GM12891 (cell line): ENCODE data around the gene IMPA2.

Experiments used
- POLR2A ChIP-seq: IDR thresholded peaks from 2 replicates; pipeline ENCODE4 v1.6.1; 2011; ENCODE audit warnings: low read depth, low read length, control low read depth
- POLR2AphosphoS5 ChIP-seq: IDR thresholded peaks from 2 replicates; pipeline ENCODE4 v1.6.1; 2011; ENCODE audit warnings: low read depth, low read length, control low read depth

DNA sequence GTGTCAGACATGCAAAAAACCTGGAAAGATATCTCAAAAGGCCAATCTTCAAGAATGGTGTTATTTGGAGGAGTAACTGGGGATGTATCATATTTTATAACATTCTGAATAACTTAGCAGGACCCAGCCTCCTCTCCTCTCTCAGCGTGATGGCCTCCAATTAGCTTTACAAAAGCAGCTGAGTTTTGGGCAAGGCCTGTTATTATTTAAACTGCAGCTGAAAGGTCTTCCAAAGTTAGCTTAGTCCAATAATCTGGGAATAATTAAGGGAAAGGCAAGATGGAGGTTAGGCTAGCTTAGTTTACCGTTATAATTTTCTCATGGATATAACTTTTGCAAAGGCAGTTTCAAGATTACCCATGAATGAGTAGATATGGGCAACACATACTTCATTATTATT, 40.4 kb upstream of the IMPA2 start:
- TF ChIP-seq POLR2A (no peak), POLR2AphosphoS5 (no peak)
